WTC11 (cell line): ENCODE measurements around the gene MSLN. TPM values are rescaled to one million over a fixed set of nuclear protein-coding genes. Genes with fewer than 3 reads are reported as not detected.

Experiments
- ATAC-seq: fragments of 200-7000 bp; cut with Tn5 transposase; 2 replicates; pipeline ENCODE4 v1.10.0; 2021; ENCODE audit warnings: mild to moderate bottlenecking, moderate library complexity
- CTCF ChIA-PET: fragments of 300-600 bp; sonication (Branson Sonifier 250); formaldehyde crosslinking; loops from one replicate; lab custom pipeline; 2021; ENCODE audit warnings: antibody characterized with exemption; lab: Charles Lee
- POLR2A ChIA-PET: fragments of 350-600 bp; sonication (Branson Sonifier 250); formaldehyde crosslinking; loops from one replicate; lab custom pipeline; 2021; ENCODE audit warnings: antibody characterized with exemption; lab: Charles Lee
- DNase-seq: peaks from one replicate; pipeline ENCODE4 v3.0.0; 2021; ENCODE audit warnings: low spot score
- H3K27ac Mint-ChIP-seq: 2 replicates; pipeline ENCODE4 v1.8.0; 2021; ENCODE audit warnings: mixed read lengths
- H3K27me3 Mint-ChIP-seq: 2 replicates; pipeline ENCODE4 v1.8.0; 2021; ENCODE audit warnings: low read depth, mild to moderate bottlenecking, moderate library complexity, mixed read lengths
- H3K36me3 Mint-ChIP-seq: 2 replicates; pipeline ENCODE4 v1.8.0; 2021; ENCODE audit warnings: mixed read lengths
- H3K4me1 Mint-ChIP-seq: 2 replicates; pipeline ENCODE4 v1.8.0; 2022; ENCODE audit warnings: mixed read lengths
- H3K4me3 Mint-ChIP-seq: 2 replicates; pipeline ENCODE4 v1.8.0; 2021; ENCODE audit warnings: mild to moderate bottlenecking, moderate library complexity, mixed read lengths
- H3K9me3 Mint-ChIP-seq: 2 replicates; pipeline ENCODE4 v1.8.0; 2021; ENCODE audit warnings: mixed read lengths
- ARID4B ChIP-seq: sonication (generic); formaldehyde crosslinking; IDR thresholded peaks from 2 replicates; pipeline ENCODE4 v1.8.0; 2023; ENCODE audit warnings: missing genetic modification reagents, mild to moderate bottlenecking, borderline replicate concordance
- ATF1 ChIP-seq: sonication (generic); formaldehyde crosslinking; IDR thresholded peaks from 2 replicates; pipeline ENCODE4 v1.8.1; 2023; ENCODE audit warnings: mild to moderate bottlenecking, moderate library complexity, missing genetic modification reagents
- CREM ChIP-seq: sonication (generic); formaldehyde crosslinking; IDR thresholded peaks from 2 replicates; pipeline ENCODE4 v1.8.1; 2022; ENCODE audit warnings: mild to moderate bottlenecking, missing genetic modification reagents, moderate library complexity
- CTCF ChIP-seq: fragments of 200-600 bp; IDR thresholded peaks from 2 replicates; pipeline ENCODE4 v1.8.0; 2022; ENCODE audit warnings: antibody characterized with exemption
- E2F4 ChIP-seq: sonication (generic); formaldehyde crosslinking; IDR thresholded peaks from 2 replicates; pipeline ENCODE4 v1.8.1; 2022; ENCODE audit warnings: low read depth, mild to moderate bottlenecking, moderate library complexity, missing genetic modification reagents, borderline replicate concordance
- ERG ChIP-seq: fragments of 250-450 bp; sonication (Bioruptor Pico); IDR thresholded peaks from 2 replicates; pipeline ENCODE4 v1.8.0; 2021; ENCODE audit warnings: mild to moderate bottlenecking
- FOXJ3 ChIP-seq: sonication (generic); formaldehyde crosslinking; IDR thresholded peaks from 2 replicates; pipeline ENCODE4 v1.9.0; 2021; ENCODE audit warnings: missing genetic modification reagents, mild to moderate bottlenecking, borderline replicate concordance
- GTF2I ChIP-seq: fragments of 250-450 bp; sonication (Bioruptor Pico); conservative IDR thresholded peaks from 2 replicates; pipeline ENCODE4 v1.4.0; 2021; ENCODE audit warnings: mild to moderate bottlenecking
- MYBL2 ChIP-seq: sonication (generic); formaldehyde crosslinking; IDR thresholded peaks from 2 replicates; pipeline ENCODE4 v1.8.1; 2023; ENCODE audit warnings: mild to moderate bottlenecking, moderate library complexity, missing genetic modification reagents
- NFYB ChIP-seq: sonication (generic); formaldehyde crosslinking; conservative IDR thresholded peaks from 2 replicates; pipeline ENCODE4 v1.8.0; 2022; ENCODE audit warnings: low read depth, missing genetic modification reagents
- NR1H2 ChIP-seq: sonication (generic); formaldehyde crosslinking; IDR thresholded peaks from 2 replicates; pipeline ENCODE4 v1.9.0; 2021; ENCODE audit warnings: mild to moderate bottlenecking, moderate library complexity, missing genetic modification reagents
- NR2C2 ChIP-seq: sonication (generic); formaldehyde crosslinking; IDR thresholded peaks from 2 replicates; pipeline ENCODE4 v1.8.0; 2022; ENCODE audit warnings: mild to moderate bottlenecking, missing genetic modification reagents
- RORB ChIP-seq: fragments of 250-450 bp; sonication (Bioruptor Pico); IDR thresholded peaks from 2 replicates; pipeline ENCODE4 v1.9.0; 2021; ENCODE audit warnings: mild to moderate bottlenecking
- SMAD4 ChIP-seq: sonication (generic); formaldehyde crosslinking; IDR thresholded peaks from 2 replicates; pipeline ENCODE4 v1.8.0; 2022; ENCODE audit warnings: mild to moderate bottlenecking, missing genetic modification reagents
- TEAD4 ChIP-seq: sonication (generic); formaldehyde crosslinking; IDR thresholded peaks from 2 replicates; pipeline ENCODE4 v1.8.0; 2022; ENCODE audit warnings: mild to moderate bottlenecking, missing genetic modification reagents
- USF2 ChIP-seq: sonication (generic); formaldehyde crosslinking; IDR thresholded peaks from 2 replicates; pipeline ENCODE4 v1.8.1; 2023; ENCODE audit warnings: mild to moderate bottlenecking, missing genetic modification reagents, moderate library complexity
- ZMAT4 ChIP-seq: fragments of 250-450 bp; sonication (Bioruptor Pico); IDR thresholded peaks from 2 replicates; pipeline ENCODE4 v1.9.0; 2021; ENCODE audit warnings: mild to moderate bottlenecking
- ZNF138 ChIP-seq: sonication (generic); formaldehyde crosslinking; conservative IDR thresholded peaks from 2 replicates; pipeline ENCODE4 v1.8.1; 2022; ENCODE audit warnings: mild to moderate bottlenecking, moderate library complexity, missing genetic modification reagents
- ZNF232 ChIP-seq: sonication (generic); formaldehyde crosslinking; IDR thresholded peaks from 2 replicates; pipeline ENCODE4 v1.8.0; 2022; ENCODE audit warnings: mild to moderate bottlenecking, missing genetic modification reagents
- total RNA-seq: library from RNA; stranded (reverse); gene quantifications from 3 replicates; pipeline ENCODE4 v1.2.3, GENCODE V29; 2021

The MSLN gene
- total RNA-seq, 1 experiment from 2014 or later: 0.20 TPM

GRCh38 chr16:769184-769784 lies 8.8 kb downstream of the MSLN start (continued):
- no peak for TF ChIP-seq ARID4B (CRISPR knock-in tag)

- no peak for TF ChIP-seq ZNF232 (CRISPR knock-in tag)
- no peak for TF ChIP-seq NR2C2 (CRISPR knock-in tag)
- TF ChIP-seq CTCF: no peak
- no peak for TF ChIP-seq GTF2I (CRISPR knock-in tag)
- no peak for TF ChIP-seq ZMAT4 (CRISPR knock-in tag)
- TF ChIP-seq MYBL2 (CRISPR knock-in tag): no peak
- TF ChIP-seq NR1H2: no peak
- no peak for TF ChIP-seq SMAD4 (CRISPR knock-in tag)
- TF ChIP-seq ERG (CRISPR knock-in tag): no peak
- TF ChIP-seq E2F4 (CRISPR knock-in tag): no peak
- TF ChIP-seq ZNF138: no peak
- TF ChIP-seq ATF1 (CRISPR knock-in tag): no peak
- no peak for TF ChIP-seq FOXJ3 (CRISPR knock-in tag)
- H3K36me3 Mint-ChIP-seq: no peaks in the 10 kb centered on the region
- ChIA-PET POLR2A (no interaction called here), CTCF (no interaction called here)
- ATAC-seq (no peak), DNase-seq (no peak)
- H3K27ac Mint-ChIP-seq: no peak overlapping the region
- H3K4me3 Mint-ChIP-seq: no peak overlapping the region
- H3K4me1 Mint-ChIP-seq: no peaks in the 10 kb centered on the region
- no peaks in the 10 kb centered on the region for H3K9me3 Mint-ChIP-seq
- no peaks in the 10 kb centered on the region for H3K27me3 Mint-ChIP-seq
Observed at GRCh38 chr16:769934-770333, 9.4 kb downstream of the MSLN start.

GRCh38 chr16:770411-770810 lies 9.9 kb downstream of the MSLN start:
- POLR2A ChIA-PET: no interaction called here
- TF ChIP-seq NR1H2: no peak
- no peak for TF ChIP-seq E2F4 (CRISPR knock-in tag)
- TF ChIP-seq MYBL2 (CRISPR knock-in tag): no peak
- no peak for TF ChIP-seq CREM
- TF ChIP-seq TEAD4: no peak
- TF ChIP-seq NFYB (CRISPR knock-in tag): no peak
- no peak for TF ChIP-seq USF2 (CRISPR knock-in tag)
- no peak for TF ChIP-seq RORB (CRISPR knock-in tag)

More at GRCh38 chr16:770411-770810, 9.9 kb downstream of the MSLN start:
- Mint-ChIP-seq H3K27ac (no peak overlapping the region), H3K9me3 (no peaks in the 10 kb centered on the region), H3K4me1 (no peaks in the 10 kb centered on the region), H3K4me3 (no peak overlapping the region), H3K27me3 (no peaks in the 10 kb centered on the region), H3K36me3 (no peaks in the 10 kb centered on the region)
- CTCF ChIA-PET: interaction anchor here (0.7 to 3.6 kb wide), 2 partner anchors 29 to 52 kb away, joined by 3 to 9 read pairs; partner anchors contain the start of gene CIAO3
- DNase-seq: no peak
- no peak for ATAC-seq
